Endometrial microvascular endothelial cells (primary cell): Measurements from ENCODE around the gene FIGNL2. TPM values are rescaled to one million over a fixed set of nuclear protein-coding genes. Genes with fewer than 3 reads are reported as not detected.
"Not testable (repeated sequence)": the region's sequence is repeated elsewhere in the genome, so short reads cannot be mapped to it uniquely, and the experiment has no call there.

ENCODE experiments used
- in situ Hi-C: cut with HindIII; loops from 2 replicates; pipeline ENCODE4 v1.10.0; 2017; ENCODE audit warnings: low sequenced_read_pairs, low pct_unique_long_range_greater_than_20kb; ENCODE audit errors: inconsistent ontology term
- total RNA-seq: library from RNA; depleted of rRNA; stranded (reverse); fragments of >200 nt; gene quantifications from one replicate; pipeline ENCODE4 v1.2.3, GENCODE V29; 2015; ENCODE audit errors: inconsistent ontology term

FIGNL2 gene
- total RNA-seq, 1 donor from 2014 or later = not detected

- in situ Hi-C loops = no loop called here
Measured at GRCh38 chr12:51821440-51822260, 26.9 kb downstream of the FIGNL2 start.

GRCh38 chr12:51820526-51821439 is 27.7 kb downstream of the FIGNL2 start:
- in situ Hi-C loops = no loop called here

- in situ Hi-C loops = no loop called here
Measured at GRCh38 chr12:51819736-51820525, 28.6 kb downstream of the FIGNL2 start.

GRCh38 chr12:51818566-51819300 is 29.8 kb downstream of the FIGNL2 start:
- in situ Hi-C loops = no loop called here

- in situ Hi-C loops = no loop called here
Measured at GRCh38 chr12:51818086-51818485, 30.4 kb downstream of the FIGNL2 start.

GRCh38 chr12:51817027-51817953 is 31.2 kb downstream of the FIGNL2 start:
- in situ Hi-C loops = no loop called here

- in situ Hi-C loops = no loop called here
Measured at GRCh38 chr12:51815571-51815970, 32.9 kb downstream of the FIGNL2 start.

GRCh38 chr12:51814311-51815088 is 34.0 kb downstream of the FIGNL2 start:
- in situ Hi-C loops = no loop called here

- in situ Hi-C loops = no loop called here
Measured at GRCh38 chr12:51813931-51814310, 34.6 kb downstream of the FIGNL2 start.

- in situ Hi-C loops = no loop called here
Measured at GRCh38 chr12:51812871-51813270, 35.6 kb downstream of the FIGNL2 start.

- in situ Hi-C loops = no loop called here
Measured at GRCh38 chr12:51811203-51812202, 37.0 kb downstream of the FIGNL2 start.

- in situ Hi-C loops = no loop called here
Measured at GRCh38 chr12:51809193-51809592, 39.3 kb downstream of the FIGNL2 start.

- in situ Hi-C loops = no loop called here
Measured at GRCh38 chr12:51806896-51807295, 41.6 kb downstream of the FIGNL2 start.

GRCh38 chr12:51801027-51801426 is 47.5 kb downstream of the FIGNL2 start:
- in situ Hi-C loops = no loop called here

GRCh38 chr12:51798501-51798900 is 50.0 kb downstream of the FIGNL2 start:
- in situ Hi-C loops = no loop called here

GRCh38 chr12:51798051-51798450 is 50.5 kb downstream of the FIGNL2 start:
- in situ Hi-C loops = not testable (repeated sequence)
